GM18502 (cell line): ENCODE data around the gene FAM43A.

Source experiments
- ATAC-seq: cut with Tn5 transposase; IDR thresholded peaks from one replicate; pipeline ENCODE4 v1.9.1; 2021; ENCODE audit warnings: mild to moderate bottlenecking; ENCODE audit not compliant: unreplicated experiment, poor library complexity

FAM43A gene

GRCh38 chr3:194685718-194686413, at the start of gene FAM43A:
FAM43A (plus strand) TSS chr3:194685883; CDS start chr3:194686827, 944 bp downstream.
- ATAC-seq = peak; percentile 38

- ATAC-seq = no peak
Measured at GRCh38 chr3:194637066-194637465, 48.6 kb upstream of the FAM43A start.

GRCh38 chr3:194637541-194638400, 47.9 kb upstream of the FAM43A start:
- ATAC-seq = no peak

- ATAC-seq = no peak
Measured at GRCh38 chr3:194638991-194639605, 46.6 kb upstream of the FAM43A start.

- no peak for ATAC-seq
Measured at GRCh38 chr3:194640829-194641228, 44.9 kb upstream of the FAM43A start.

GRCh38 chr3:194642769-194643168, 42.9 kb upstream of the FAM43A start:
- no peak for ATAC-seq

- ATAC-seq = no peak
Measured at GRCh38 chr3:194647747-194648146, 37.9 kb upstream of the FAM43A start.

GRCh38 chr3:194654443-194654842, 31.2 kb upstream of the FAM43A start:
- peak; percentile 65 for ATAC-seq

GRCh38 chr3:194657439-194657838, 28.2 kb upstream of the FAM43A start:
- no peak for ATAC-seq

- no peak for ATAC-seq
Measured at GRCh38 chr3:194658477-194659242, 27.0 kb upstream of the FAM43A start.

- no peak for ATAC-seq
Measured at GRCh38 chr3:194659778-194660177, 25.9 kb upstream of the FAM43A start.

- ATAC-seq = no peak
Measured at GRCh38 chr3:194661374-194661773, 24.3 kb upstream of the FAM43A start.

GRCh38 chr3:194661946-194662345, 23.7 kb upstream of the FAM43A start:
- no peak for ATAC-seq

- no peak for ATAC-seq
Measured at GRCh38 chr3:194664857-194665256, 20.8 kb upstream of the FAM43A start.

GRCh38 chr3:194667363-194667762, 18.3 kb upstream of the FAM43A start:
- no peak for ATAC-seq

- ATAC-seq = peak; percentile 22
Measured at GRCh38 chr3:194671511-194671899, 14.2 kb upstream of the FAM43A start.

GRCh38 chr3:194671900-194672808, 13.5 kb upstream of the FAM43A start, which contains the start of gene LSG1:
LSG1 (minus strand) TSS chr3:194672191; CDS start chr3:194672162, 29 bp downstream.
- peak; percentile 83 for ATAC-seq

GRCh38 chr3:194672876-194673275, 12.8 kb upstream of the FAM43A start:
- ATAC-seq = no peak

GRCh38 chr3:194673761-194674160, 11.9 kb upstream of the FAM43A start:
- ATAC-seq = no peak
